GM18907 (cell line): ENCODE measurements around the gene TECPR1.

ENCODE experiments used
- ATAC-seq: cut with Tn5 transposase; IDR thresholded peaks from one replicate; pipeline ENCODE4 v1.9.1; 2021; ENCODE audit warnings: mild to moderate bottlenecking, moderate library complexity; ENCODE audit not compliant: unreplicated experiment

TECPR1 gene

GRCh38 chr7:98251601-98252424 lies at the start of gene TECPR1:
Gene TECPR1 (minus strand): TSS chr7:98252232. CDS start chr7:98246146, 6,086 bp downstream.
- ATAC-seq = peak; percentile 97

- ATAC-seq = no peak
Measured at GRCh38 chr7:98300595-98301372, 48.8 kb upstream of the TECPR1 start.

GRCh38 chr7:98297626-98298286 lies 45.7 kb upstream of the TECPR1 start:
- no peak for ATAC-seq

GRCh38 chr7:98296833-98297232 lies 44.8 kb upstream of the TECPR1 start:
- no peak for ATAC-seq

- no peak for ATAC-seq
Measured at GRCh38 chr7:98295467-98296192, 43.6 kb upstream of the TECPR1 start.

- peak; percentile 67 for ATAC-seq
Measured at GRCh38 chr7:98294798-98295382, 42.9 kb upstream of the TECPR1 start.

GRCh38 chr7:98294326-98294725 lies 42.3 kb upstream of the TECPR1 start:
- ATAC-seq = no peak

- ATAC-seq = no peak
Measured at GRCh38 chr7:98293746-98294145, 41.7 kb upstream of the TECPR1 start.

- ATAC-seq = no peak
Measured at GRCh38 chr7:98293265-98293664, 41.2 kb upstream of the TECPR1 start.

- ATAC-seq = no peak
Measured at GRCh38 chr7:98291717-98292116, 39.7 kb upstream of the TECPR1 start.

- ATAC-seq = no peak
Measured at GRCh38 chr7:98289333-98289875, 37.4 kb upstream of the TECPR1 start.

GRCh38 chr7:98288064-98288823 lies 36.2 kb upstream of the TECPR1 start:
- ATAC-seq = no peak

GRCh38 chr7:98287486-98287959 lies 35.5 kb upstream of the TECPR1 start:
- ATAC-seq = no peak

GRCh38 chr7:98286701-98287485 lies 34.9 kb upstream of the TECPR1 start:
- no peak for ATAC-seq

GRCh38 chr7:98286093-98286539 lies 34.1 kb upstream of the TECPR1 start:
- ATAC-seq = no peak

- no peak for ATAC-seq
Measured at GRCh38 chr7:98285157-98286092, 33.4 kb upstream of the TECPR1 start.

- ATAC-seq = no peak
Measured at GRCh38 chr7:98284335-98285036, 32.5 kb upstream of the TECPR1 start.
